ENCODE results near the gene C12orf75. TPM values are rescaled to one million over a fixed set of nuclear protein-coding genes. Genes with fewer than 3 reads are reported as not detected.

C12orf75 gene
- total and polyA plus RNA-seq, 12 donors = 6.0 to 94.2 (median 10.3) TPM

GRCh38 chr12:105321125-105321524 is 9.4 kb upstream of the C12orf75 start:
- Histone ChIP-seq H3K27me3 (no peaks in the 10 kb centered on the region), H3K36me3 (replicated peaks in 1 of 2) (no peaks in the 10 kb centered on the region), H3K9me3 (replicated peaks in 1 of 3) (no peaks in the 10 kb centered on the region), H3K4me3 (no peak overlapping the region), H3K27ac (no peak overlapping the region), H3K4me1 (replicated peaks in 1 of 2) (no peaks in the 10 kb centered on the region)
- TF ChIP-seq POLR2A (IDR thresholded peaks at IDR 0.05) = no peak
- TF ChIP-seq, protein P1, sequence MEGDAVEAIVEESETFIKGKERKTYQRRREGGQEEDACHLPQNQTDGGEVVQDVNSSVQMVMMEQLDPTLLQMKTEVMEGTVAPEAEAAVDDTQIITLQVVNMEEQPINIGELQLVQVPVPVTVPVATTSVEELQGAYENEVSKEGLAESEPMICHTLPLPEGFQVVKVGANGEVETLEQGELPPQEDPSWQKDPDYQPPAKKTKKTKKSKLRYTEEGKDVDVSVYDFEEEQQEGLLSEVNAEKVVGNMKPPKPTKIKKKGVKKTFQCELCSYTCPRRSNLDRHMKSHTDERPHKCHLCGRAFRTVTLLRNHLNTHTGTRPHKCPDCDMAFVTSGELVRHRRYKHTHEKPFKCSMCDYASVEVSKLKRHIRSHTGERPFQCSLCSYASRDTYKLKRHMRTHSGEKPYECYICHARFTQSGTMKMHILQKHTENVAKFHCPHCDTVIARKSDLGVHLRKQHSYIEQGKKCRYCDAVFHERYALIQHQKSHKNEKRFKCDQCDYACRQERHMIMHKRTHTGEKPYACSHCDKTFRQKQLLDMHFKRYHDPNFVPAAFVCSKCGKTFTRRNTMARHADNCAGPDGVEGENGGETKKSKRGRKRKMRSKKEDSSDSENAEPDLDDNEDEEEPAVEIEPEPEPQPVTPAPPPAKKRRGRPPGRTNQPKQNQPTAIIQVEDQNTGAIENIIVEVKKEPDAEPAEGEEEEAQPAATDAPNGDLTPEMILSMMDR (IDR thresholded peaks at IDR 0.05) = no peak
- WGBS, 4 donors = 15 to 38% (median 19%) methylated on average over 2 of the region's 2 CpGs
- intact Hi-C loops (cut with DNase I) = no loop called here
- DNase-seq = no peak

DNA sequence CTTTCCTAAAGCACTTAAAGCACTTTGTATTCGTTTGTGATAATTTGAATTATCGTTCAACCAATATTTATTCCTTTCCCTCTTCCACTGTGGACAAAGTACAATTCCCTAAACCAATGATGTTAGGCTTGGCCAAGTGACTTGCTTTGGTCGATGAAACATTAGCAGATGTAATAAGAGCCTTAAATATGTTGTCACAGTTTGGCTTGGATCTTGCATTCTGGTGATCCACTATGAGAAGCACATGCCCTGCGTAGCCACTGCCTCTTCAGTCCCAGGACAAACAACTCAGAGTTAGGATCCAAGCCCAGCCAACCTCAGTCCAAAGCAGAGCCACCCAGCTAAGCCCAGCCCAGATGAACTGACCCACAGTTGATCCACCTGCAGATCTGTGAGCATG is 8.4 kb upstream of the C12orf75 start:
- Histone ChIP-seq H3K27ac (no peak overlapping the region), H3K4me1 (replicated peaks in 1 of 2) (no peaks in the 10 kb centered on the region), H3K36me3 (replicated peaks in 1 of 2) (no peaks in the 10 kb centered on the region), H3K4me3 (no peak overlapping the region), H3K9me3 (replicated peaks in 1 of 3) (no peaks in the 10 kb centered on the region), H3K27me3 (no peaks in the 10 kb centered on the region)
- no peak for DNase-seq
- 87 to 94% (median 91%) methylated on average over 4 of the region's 4 CpGs for WGBS, 4 donors
- TF ChIP-seq POLR2A (IDR thresholded peaks at IDR 0.05) = no peak
- TF ChIP-seq, protein P1 (IDR thresholded peaks at IDR 0.05) = no peak
- intact Hi-C loops (cut with DNase I) = no loop called here

DNA sequence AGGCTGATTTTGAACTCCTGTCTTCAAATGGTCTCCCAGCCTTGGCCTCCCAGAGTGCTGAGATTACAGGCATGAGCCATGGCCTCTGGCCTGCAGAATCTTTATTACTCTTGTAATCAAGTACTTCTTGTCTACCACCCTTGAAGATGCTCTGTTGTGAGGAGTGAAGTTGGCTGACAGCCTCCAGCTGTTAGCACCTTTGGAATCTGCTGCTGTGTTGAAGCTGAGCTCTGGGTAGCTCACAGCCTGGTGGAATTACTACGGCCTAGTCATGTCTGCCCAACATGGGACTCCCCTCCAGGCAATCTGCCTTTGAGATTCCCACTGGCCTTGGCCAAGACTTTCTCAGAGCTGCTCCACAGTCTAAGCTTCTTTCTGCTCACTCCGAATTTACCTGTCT is 5.8 kb upstream of the C12orf75 start:
- no peak for TF ChIP-seq POLR2A (IDR thresholded peaks at IDR 0.05)
- TF ChIP-seq, protein P1 (IDR thresholded peaks at IDR 0.05) = no peak
- Histone ChIP-seq H3K36me3 (replicated peaks in 1 of 2) (no peaks in the 10 kb centered on the region), H3K9me3 (replicated peaks in 1 of 3) (no peaks in the 10 kb centered on the region), H3K27me3 (no peaks in the 10 kb centered on the region), H3K4me1 (replicated peaks in 1 of 2) (peaks cover 0 to 1% of the 10 kb centered on the region in 2 donors), H3K4me3 (no peak overlapping the region), H3K27ac (no peak overlapping the region)
- 82 to 91% (median 90%) methylated on average over 2 of the region's 2 CpGs for WGBS, 4 donors
- no peak for DNase-seq
- intact Hi-C loops (cut with DNase I) = no loop called here

- H3K9me3 ChIP-seq (replicated peaks in 1 of 3) = no peaks in the 10 kb centered on the region
- WGBS, 4 donors = 91 to 97% (median 95%) methylated on average over 2 of the region's 2 CpGs
- TF ChIP-seq, protein P1 (IDR thresholded peaks at IDR 0.05) = no peak
- no peak for TF ChIP-seq POLR2A (IDR thresholded peaks at IDR 0.05)
- no peaks in the 10 kb centered on the region for H3K36me3 ChIP-seq (replicated peaks in 1 of 2)
- intact Hi-C loops (cut with DNase I) = no loop called here
- H3K4me1 ChIP-seq (replicated peaks in 1 of 2) = peaks cover 2 to 5% of the 10 kb centered on the region in 2 donors
- no peak overlapping the region for H3K4me3 ChIP-seq
- H3K27ac ChIP-seq = no peak overlapping the region
- no peak for DNase-seq
- no peaks in the 10 kb centered on the region for H3K27me3 ChIP-seq
Observed at GRCh38 chr12:105325117-105325516, 5.4 kb upstream of the C12orf75 start.

Measured in adrenal gland (tissue), 12 donors.